Psoas muscle (tissue), 8 donors: ENCODE data around the gene SCGB3A2. TPM values are rescaled to one million over a fixed set of nuclear protein-coding genes. Genes with fewer than 3 reads are reported as not detected.
"Not testable (repeated sequence)": the region's sequence is repeated elsewhere in the genome, so short reads cannot be mapped to it uniquely, and the experiment has no call there.

Source experiments
- ATAC-seq, 4 donors: fragments of 200-7000 bp; cut with Tn5 transposase; one replicate each; pipeline ENCODE4 v1.9.1; 2020; ENCODE audit warnings: moderate library complexity in 3 of 4, mild to moderate bottlenecking in 2 of 4
- DNase-seq, 2 donors: peaks; one replicate each; pipeline ENCODE4 v3.0.0-alpha.2; 2020
- H3K27ac ChIP-seq: fragments of 200-600 bp; one replicate; pipeline ENCODE4 v1.8.0; 2022
- H3K27me3 ChIP-seq, 3 donors: fragments of 200-600 bp in 1 of 3; one replicate each; pipeline versions ENCODE4 v1.6.1 to v1.8.0; 2013 to 2022; ENCODE audit warnings: low read length in 2 of 3, mild to moderate bottlenecking in 2 of 3, moderate library complexity in 1 of 3; ENCODE audit not compliant: insufficient read depth in 3 of 3
- H3K36me3 ChIP-seq, 2 donors: fragments of 200-600 bp in 1 of 2; one replicate each; pipeline versions ENCODE4 v1.6.1 to v1.8.0; 2013 to 2022; ENCODE audit warnings: low read depth in 1 of 2, mild to moderate bottlenecking in 1 of 2, moderate library complexity in 1 of 2; ENCODE audit not compliant: insufficient read depth in 1 of 2
- H3K4me1 ChIP-seq: fragments of 200-600 bp; one replicate; pipeline ENCODE4 v1.8.0; 2022
- H3K4me3 ChIP-seq: fragments of 200-600 bp; one replicate; pipeline ENCODE4 v1.8.0; 2022; ENCODE audit warnings: mild to moderate bottlenecking
- H3K9me3 ChIP-seq: fragments of 200-600 bp; one replicate; pipeline ENCODE4 v1.8.0; 2022
- WGBS, 3 donors: extraction: QIAGEN DNeasy Blood & Tissue Kit; methylation state at CpG; one replicate each; pipeline versions ENCODE4 v1.1.6 to v1.1.7; 2013; 5-methylcytosine and 5-hydroxymethylcytosine counted together
- intact Hi-C, 2 donors: fragments of 100-400 bp; cut with DNase I; formaldehyde crosslinking; loops; one replicate each; pipeline versions ENCODE4 v1.11.0 to v1.14.2; 2022
- polyA plus RNA-seq, 3 donors: library from polyadenylated mRNA; stranded (reverse); fragments of 200-250 nt; gene quantifications; one replicate each; pipeline ENCODE4 v1.2.3, GENCODE V29; 2013
- total RNA-seq, 4 donors: library from RNA; stranded (reverse); fragmentation: NEBNext Ultra II Directional in 2 of 4; extraction: Animal tissue kit (Norgen Biotek cat#: 25700) in 2 of 4; gene quantifications; one replicate each; pipeline versions ENCODE4 v1.2.1 to v1.2.4, GENCODE V29; 2021 to 2023
- TF ChIP-seq, protein P1 (sequence below): fragments of 200-600 bp; IDR thresholded peaks from one replicate; pipeline ENCODE4 v1.8.0; 2022; ENCODE audit warnings: antibody characterized with exemption
- donor health status: healthy with polysubstance abuse.
- donor health status: DM: no; HTN: no; CAD: no; lungs with moderate emphysema.
- donor health status: Bipolar disorder and iron deficiency.
- donor health status: healthy.
- donor health status: DM: yes; HTN: yes; CAD: no.
- donor health status: DM: no; HTN: no; CAD: no.
- donor health status: DM: no; HTN: no; CAD: no.
- donor health status: DM: yes; HTN: yes; CAD: no.

SCGB3A2 gene
- total and polyA plus RNA-seq, 7 donors = 0.17 TPM; not detected in 6

DNA sequence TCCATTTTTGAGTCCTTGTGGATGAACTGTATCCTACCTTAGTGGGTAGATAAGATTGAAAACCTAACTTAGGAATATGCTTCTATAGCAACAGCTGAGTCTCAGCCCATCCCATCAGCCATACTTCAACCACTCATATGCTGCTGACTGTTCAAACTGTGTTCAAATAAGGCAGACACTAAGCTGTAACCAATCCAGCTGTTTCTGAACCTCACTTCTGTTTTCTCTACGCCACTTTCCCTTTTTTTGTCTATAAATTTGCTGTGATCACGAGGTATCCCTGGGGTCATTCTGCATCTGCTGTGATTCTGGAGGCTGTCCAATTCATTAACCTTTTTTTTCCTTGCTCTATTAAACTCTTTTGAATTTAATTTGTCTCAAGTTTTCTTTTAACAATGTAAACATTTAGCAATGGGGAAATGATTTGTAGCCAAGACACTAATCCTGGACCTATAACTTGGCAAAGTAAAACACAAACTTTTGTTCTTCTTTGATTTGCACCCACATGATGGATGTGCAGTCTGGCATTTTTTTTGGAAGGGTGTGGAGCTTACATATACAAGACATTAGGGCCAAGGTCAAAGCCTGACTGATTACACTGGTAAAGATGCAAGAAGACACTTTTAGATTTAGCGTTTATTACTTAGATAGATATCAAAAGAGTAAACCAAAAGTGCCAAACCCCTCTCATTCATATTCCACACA, 14.9 kb upstream of the SCGB3A2 start:
- Histone ChIP-seq H3K27me3 (no peaks in the 10 kb centered on the region), H3K4me1 (no peaks in the 10 kb centered on the region), H3K27ac (no peak overlapping the region), H3K9me3 (no peaks in the 10 kb centered on the region), H3K4me3 (no peak overlapping the region), H3K36me3 (no peaks in the 10 kb centered on the region)
- no peak for ATAC-seq
- no peak for DNase-seq
- WGBS, 3 donors = 27 to 37% (median 32%) methylated on average over 3 of the region's 3 CpGs
- intact Hi-C loops = no loop called here
- TF ChIP-seq, protein P1, sequence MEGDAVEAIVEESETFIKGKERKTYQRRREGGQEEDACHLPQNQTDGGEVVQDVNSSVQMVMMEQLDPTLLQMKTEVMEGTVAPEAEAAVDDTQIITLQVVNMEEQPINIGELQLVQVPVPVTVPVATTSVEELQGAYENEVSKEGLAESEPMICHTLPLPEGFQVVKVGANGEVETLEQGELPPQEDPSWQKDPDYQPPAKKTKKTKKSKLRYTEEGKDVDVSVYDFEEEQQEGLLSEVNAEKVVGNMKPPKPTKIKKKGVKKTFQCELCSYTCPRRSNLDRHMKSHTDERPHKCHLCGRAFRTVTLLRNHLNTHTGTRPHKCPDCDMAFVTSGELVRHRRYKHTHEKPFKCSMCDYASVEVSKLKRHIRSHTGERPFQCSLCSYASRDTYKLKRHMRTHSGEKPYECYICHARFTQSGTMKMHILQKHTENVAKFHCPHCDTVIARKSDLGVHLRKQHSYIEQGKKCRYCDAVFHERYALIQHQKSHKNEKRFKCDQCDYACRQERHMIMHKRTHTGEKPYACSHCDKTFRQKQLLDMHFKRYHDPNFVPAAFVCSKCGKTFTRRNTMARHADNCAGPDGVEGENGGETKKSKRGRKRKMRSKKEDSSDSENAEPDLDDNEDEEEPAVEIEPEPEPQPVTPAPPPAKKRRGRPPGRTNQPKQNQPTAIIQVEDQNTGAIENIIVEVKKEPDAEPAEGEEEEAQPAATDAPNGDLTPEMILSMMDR = no peak

DNA sequence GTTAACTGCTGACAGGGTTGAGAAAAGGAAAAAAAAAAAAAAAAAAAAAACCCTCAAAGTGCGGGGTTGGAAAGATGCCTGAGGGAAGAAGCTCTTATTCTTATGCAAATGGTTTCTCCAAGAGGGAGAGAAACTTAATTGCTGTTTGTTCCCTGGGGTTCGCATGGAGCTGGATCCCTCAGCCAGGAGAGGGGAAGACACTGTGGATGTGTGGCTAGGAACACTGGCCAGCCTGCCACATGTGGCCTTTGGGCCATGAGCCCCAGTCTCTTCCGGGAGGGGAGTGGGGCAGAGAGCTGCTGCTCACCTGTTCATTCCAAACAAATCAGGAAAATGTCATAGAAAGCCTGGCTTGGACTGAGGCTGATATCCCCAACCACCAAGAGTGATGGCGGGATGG, 9.4 kb upstream of the SCGB3A2 start:
- Histone ChIP-seq H3K4me1 (no peaks in the 10 kb centered on the region), H3K9me3 (no peaks in the 10 kb centered on the region), H3K27ac (no peak overlapping the region), H3K27me3 (no peaks in the 10 kb centered on the region), H3K4me3 (no peak overlapping the region), H3K36me3 (no peaks in the 10 kb centered on the region)
- no peak for ATAC-seq
- DNase-seq = no peak
- 28 to 34% (median 29%) methylated on average over 4 of the region's 4 CpGs for WGBS, 3 donors
- intact Hi-C loops = no loop called here
- TF ChIP-seq, protein P1 = no peak

DNA sequence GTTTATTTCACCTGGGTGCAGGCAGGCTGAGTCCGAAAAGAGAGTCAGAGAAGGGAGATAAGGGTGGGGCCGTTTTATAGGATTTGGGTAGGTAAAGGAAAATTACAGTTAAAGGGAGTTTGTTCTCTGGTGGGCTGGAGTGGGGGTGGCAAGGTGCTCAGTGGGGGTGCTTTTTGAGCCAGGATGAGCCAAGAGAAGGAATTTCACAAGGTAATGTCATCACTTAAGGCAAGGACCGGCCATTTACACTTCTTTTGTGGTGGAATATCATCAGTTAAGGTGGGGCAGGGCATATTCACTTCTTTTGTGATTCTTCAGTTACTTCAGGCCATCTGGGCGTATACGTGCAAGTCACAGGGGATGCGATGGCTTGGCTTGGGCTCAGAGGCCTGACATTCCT, 8.6 kb upstream of the SCGB3A2 start:
- H3K27me3 ChIP-seq, H3K36me3 ChIP-seq, DNase-seq, H3K9me3 ChIP-seq, intact Hi-C loops, ATAC-seq, H3K4me1 ChIP-seq, H3K27ac ChIP-seq, H3K4me3 ChIP-seq: not testable (repeated sequence)
- 42 to 51% (median 44%) methylated on average over 4 to 6 of the region's 6 CpGs for WGBS, 3 donors

DNA sequence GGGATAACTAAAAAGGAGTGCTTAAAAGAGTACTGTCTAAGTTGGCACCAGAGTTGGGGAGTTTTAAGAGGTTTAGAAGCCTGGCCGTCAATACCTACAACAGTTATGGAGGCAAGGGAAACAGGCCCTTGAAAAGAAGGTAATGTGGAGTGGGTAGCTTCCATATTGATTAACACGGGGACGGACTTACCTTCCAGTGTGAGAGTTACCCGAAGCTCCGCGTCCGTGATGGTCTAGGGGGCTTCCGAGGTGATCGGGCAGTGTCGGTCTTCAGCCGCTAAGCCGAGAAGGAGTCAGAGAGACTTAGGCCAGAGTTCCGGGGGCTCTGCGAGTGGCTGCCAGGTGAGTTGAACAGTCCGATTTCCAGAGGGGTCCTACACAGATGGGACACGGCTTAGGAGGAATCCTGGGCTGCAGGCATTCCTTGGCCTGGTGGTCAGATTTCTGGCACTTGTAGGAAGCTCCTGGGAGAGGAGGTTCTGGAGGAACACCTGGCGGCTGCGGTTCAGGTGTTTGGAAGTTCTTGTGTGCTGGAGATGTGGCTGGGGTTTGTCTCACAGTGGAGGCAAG, 6.4 kb upstream of the SCGB3A2 start:
- DNase-seq, H3K9me3 ChIP-seq, H3K27me3 ChIP-seq, intact Hi-C loops, H3K27ac ChIP-seq, H3K4me3 ChIP-seq, H3K36me3 ChIP-seq, ATAC-seq, H3K4me1 ChIP-seq: not testable (repeated sequence)
- 91 to 94% (median 91%) methylated on average over 17 to 18 of the region's 18 CpGs for WGBS, 3 donors

DNA sequence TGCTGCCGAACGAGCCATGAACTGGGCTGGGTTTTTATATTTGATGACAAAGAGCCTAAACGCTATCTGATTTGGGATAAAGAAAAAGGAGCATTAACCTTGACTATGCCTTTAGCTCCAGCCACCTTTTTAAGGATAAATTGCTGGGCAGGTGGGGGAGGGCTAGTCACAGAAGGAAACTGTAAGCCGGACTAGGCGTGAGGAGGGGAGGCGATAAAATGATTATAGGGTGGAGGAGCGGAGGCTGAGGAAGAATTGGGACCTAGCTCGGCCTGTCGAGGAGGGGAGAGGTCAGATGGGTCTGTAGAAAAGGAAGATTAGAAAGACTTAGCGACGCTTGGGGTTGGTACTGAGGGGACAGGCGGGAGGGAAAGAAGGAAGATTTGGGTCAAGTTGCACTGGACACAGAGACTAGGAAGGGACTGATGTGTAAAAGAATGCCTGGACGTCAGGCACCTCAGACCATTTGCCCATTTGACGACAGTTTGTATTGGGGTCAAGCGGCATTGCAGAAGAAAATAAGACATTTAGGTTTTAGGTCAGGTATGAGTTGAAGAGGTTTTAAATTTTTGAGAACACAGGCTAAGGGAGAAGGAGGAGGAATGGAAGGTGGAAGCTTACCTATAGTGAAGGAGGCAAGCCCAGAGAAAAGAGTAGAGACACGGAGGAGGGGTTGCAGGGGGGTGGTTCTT, 5.6 kb upstream of the SCGB3A2 start:
- H3K9me3 ChIP-seq, H3K4me1 ChIP-seq, ATAC-seq, H3K36me3 ChIP-seq, H3K27me3 ChIP-seq, H3K4me3 ChIP-seq, DNase-seq, H3K27ac ChIP-seq, intact Hi-C loops: not testable (repeated sequence)
- 61 to 73% (median 69%) methylated on average over 15 to 16 of the region's 16 CpGs for WGBS, 3 donors

DNA sequence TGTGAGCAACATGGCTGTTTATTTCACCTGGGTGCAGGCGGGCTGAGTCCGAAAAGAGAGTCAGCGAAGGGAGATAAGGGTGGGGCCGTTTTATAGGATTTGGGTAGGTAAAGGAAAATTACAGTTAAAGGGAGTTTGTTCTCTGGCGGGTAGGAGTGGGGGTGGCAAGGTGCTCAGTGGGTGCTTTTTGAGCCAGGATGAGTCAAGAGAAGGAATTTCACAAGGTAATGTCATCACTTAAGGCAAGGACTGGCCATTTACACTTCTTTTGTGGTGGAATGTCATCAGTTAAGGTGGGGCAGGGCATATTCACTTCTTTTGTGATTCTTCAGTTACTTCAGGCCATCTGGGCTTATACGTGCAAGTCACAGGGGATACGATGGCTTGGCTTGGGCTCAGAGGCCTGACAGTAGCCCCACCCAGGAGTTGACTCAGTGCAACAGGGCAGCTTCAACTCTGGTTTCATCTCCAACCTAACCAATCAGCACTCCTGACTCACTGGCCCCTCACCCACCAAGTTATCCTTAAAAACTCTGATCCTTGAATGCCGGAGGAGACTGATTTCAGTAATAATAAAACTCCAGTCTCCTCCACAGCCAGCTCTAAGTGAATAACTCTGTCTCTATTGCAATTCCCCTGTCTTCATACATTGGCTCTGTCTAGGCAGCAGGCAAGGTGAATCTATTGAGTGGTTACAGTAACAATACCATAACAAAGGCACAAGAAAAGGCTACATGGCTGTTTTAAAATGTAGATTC, 4.2 kb upstream of the SCGB3A2 start:
- DNase-seq, H3K27ac ChIP-seq, ATAC-seq, H3K4me1 ChIP-seq, H3K36me3 ChIP-seq, H3K9me3 ChIP-seq, H3K27me3 ChIP-seq, H3K4me3 ChIP-seq, intact Hi-C loops: not testable (repeated sequence)
- WGBS, 3 donors = 50 to 55% (median 53%) methylated on average over 4 to 5 of the region's 8 CpGs
